Left ventricle myocardium inferior (tissue), 1 donor: ENCODE data around the gene VWA5B1. TPM values are rescaled to one million over a fixed set of nuclear protein-coding genes. Genes with fewer than 3 reads are reported as not detected.

Experiments
- DNase-seq: peaks from one replicate; pipeline ENCODE4 v3.0.0-alpha.2; 2020
- H3K27ac ChIP-seq: fragments of 200-600 bp; replicated peaks from 2 replicates; pipeline ENCODE4 v1.8.0; 2021
- H3K27me3 ChIP-seq: fragments of 200-600 bp; 2 replicates; pipeline ENCODE4 v1.8.0; 2021; ENCODE audit warnings: low read depth
- H3K36me3 ChIP-seq: fragments of 200-600 bp; 2 replicates; pipeline ENCODE4 v1.8.0; 2021
- H3K4me1 ChIP-seq: fragments of 200-600 bp; 2 replicates; pipeline ENCODE4 v1.8.0; 2021
- H3K4me3 ChIP-seq: fragments of 200-600 bp; 2 replicates; pipeline ENCODE4 v1.8.0; 2021; ENCODE audit warnings: mild to moderate bottlenecking, moderate library complexity
- H3K9me3 ChIP-seq: fragments of 200-600 bp; replicated peaks from 2 replicates; pipeline ENCODE4 v1.8.0; 2021
- intact Hi-C: fragments of 100-400 bp; cut with micrococcal nuclease; formaldehyde crosslinking; loops from one replicate; pipeline ENCODE4 v1.11.0; 2022
- total RNA-seq: library from RNA; stranded (reverse); fragmentation: NEBNext Ultra II Directional; extraction: Animal tissue kit (Norgen Biotek cat#: 25700); gene quantifications from one replicate; pipeline ENCODE4 v1.2.1, GENCODE V29; 2021
- TF ChIP-seq, protein P1 (sequence below): fragments of 200-600 bp; IDR thresholded peaks from 2 replicates; pipeline ENCODE4 v1.8.0; 2021; ENCODE audit warnings: antibody characterized with exemption, mild to moderate bottlenecking, borderline replicate concordance
- donor health status: DM: no; HTN: yes; CAD: no; lungs with severe emphysema.

The VWA5B1 gene
- total RNA-seq, 1 donor from 2014 or later, result 0.16 TPM

DNA sequence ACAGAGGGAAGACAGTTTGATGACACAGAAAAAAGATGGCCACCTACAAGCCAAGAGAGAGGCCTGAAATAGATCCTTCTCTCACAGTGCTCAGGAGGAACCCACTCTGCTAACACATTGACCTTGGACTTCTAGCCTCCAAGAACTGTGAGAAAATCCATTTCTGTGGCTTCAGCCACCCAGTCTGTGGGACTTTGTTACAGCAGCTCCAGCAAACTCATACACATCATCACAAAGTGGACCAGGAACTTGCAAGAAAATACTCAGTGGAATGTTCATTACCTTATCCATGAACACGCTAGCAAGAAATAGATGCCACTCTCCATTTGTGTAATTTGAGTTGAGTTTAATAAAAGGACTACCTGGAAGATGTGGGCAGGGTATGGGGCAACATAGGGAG is 38.1 kb upstream of the VWA5B1 start:
- TF ChIP-seq, protein P1, sequence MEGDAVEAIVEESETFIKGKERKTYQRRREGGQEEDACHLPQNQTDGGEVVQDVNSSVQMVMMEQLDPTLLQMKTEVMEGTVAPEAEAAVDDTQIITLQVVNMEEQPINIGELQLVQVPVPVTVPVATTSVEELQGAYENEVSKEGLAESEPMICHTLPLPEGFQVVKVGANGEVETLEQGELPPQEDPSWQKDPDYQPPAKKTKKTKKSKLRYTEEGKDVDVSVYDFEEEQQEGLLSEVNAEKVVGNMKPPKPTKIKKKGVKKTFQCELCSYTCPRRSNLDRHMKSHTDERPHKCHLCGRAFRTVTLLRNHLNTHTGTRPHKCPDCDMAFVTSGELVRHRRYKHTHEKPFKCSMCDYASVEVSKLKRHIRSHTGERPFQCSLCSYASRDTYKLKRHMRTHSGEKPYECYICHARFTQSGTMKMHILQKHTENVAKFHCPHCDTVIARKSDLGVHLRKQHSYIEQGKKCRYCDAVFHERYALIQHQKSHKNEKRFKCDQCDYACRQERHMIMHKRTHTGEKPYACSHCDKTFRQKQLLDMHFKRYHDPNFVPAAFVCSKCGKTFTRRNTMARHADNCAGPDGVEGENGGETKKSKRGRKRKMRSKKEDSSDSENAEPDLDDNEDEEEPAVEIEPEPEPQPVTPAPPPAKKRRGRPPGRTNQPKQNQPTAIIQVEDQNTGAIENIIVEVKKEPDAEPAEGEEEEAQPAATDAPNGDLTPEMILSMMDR, result no peak
- H3K36me3 ChIP-seq, result no peaks in the 10 kb centered on the region
- peaks cover 6% of the 10 kb centered on the region for H3K4me1 ChIP-seq
- no peak for DNase-seq
- intact Hi-C loops, result no loop called here
- H3K27me3 ChIP-seq, result peaks cover 16% of the 10 kb centered on the region
- no peaks in the 10 kb centered on the region for H3K9me3 ChIP-seq
- H3K27ac ChIP-seq, result no peak overlapping the region
- H3K4me3 ChIP-seq, result no peak overlapping the region

DNA sequence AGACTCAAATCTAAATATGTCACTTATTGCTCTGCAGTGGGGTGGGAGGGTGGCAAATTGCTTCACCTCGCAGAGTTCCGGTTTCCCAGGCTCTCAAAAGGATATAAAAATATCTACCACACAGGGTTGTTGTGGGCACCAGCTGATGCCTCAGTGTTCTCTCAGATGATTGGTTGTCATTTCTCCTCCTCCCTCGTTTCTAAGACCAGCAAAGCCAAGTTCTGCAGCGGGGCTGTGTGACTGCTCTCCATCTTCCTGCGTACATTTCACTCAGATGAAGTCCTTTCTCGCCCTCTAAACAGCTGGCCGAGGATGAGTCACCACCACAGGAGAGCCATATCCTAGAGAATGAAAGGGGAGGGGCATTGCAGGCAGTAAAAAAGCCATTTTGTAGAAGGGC is 35.0 kb upstream of the VWA5B1 start:
- Histone ChIP-seq H3K27me3 (peaks cover 26% of the 10 kb centered on the region), H3K9me3 (no peaks in the 10 kb centered on the region), H3K4me3 (no peak overlapping the region), H3K27ac (no peak overlapping the region), H3K4me1 (peaks cover 3% of the 10 kb centered on the region), H3K36me3 (no peaks in the 10 kb centered on the region)
- TF ChIP-seq, protein P1, result no peak
- no peak for DNase-seq
- intact Hi-C loops, result no loop called here

DNA sequence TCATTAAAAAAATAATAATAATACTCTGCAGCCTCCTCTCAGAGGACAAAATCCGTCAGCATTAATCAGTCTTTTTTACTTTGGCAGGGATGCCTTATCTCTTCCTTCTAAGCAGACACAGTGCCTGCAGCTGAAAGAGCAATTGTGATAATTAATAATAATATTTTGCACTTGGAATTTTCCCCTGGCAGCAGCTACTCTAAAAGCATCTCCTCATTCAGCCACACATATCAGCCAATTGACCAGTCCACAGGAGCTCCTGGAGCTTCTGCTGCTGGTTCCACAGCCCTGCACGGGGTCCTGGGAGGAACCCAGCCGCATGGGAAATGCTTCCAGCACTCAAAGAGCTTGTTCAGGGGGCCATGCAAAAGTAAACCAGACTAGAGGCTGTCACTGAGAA is 31.0 kb upstream of the VWA5B1 start:
- Histone ChIP-seq H3K27me3 (peaks cover 26% of the 10 kb centered on the region), H3K36me3 (no peaks in the 10 kb centered on the region), H3K4me1 (peaks cover under 1% of the 10 kb centered on the region), H3K4me3 (no peak overlapping the region), H3K9me3 (no peaks in the 10 kb centered on the region), H3K27ac (no peak overlapping the region)
- intact Hi-C loops, result no loop called here
- TF ChIP-seq, protein P1, result no peak
- no peak for DNase-seq

DNA sequence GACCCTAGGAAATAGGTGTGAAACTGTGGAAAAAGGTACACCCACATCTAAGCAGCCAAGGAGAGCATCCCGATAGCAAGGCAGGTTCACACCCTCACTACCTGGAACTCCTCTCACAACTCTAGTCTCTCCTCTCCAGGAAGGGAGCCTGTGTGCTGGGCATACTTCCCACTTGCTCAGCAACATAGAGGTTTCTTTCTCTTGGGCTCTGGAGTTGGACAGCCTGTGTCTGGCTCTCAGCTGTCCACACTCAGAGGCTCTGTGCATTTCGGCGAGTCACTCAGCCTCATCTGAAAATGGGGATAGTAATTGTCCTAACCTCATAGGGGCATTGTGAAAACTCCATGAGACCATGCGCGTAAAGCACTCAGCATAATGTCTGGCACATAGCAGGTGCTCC is 29.6 kb upstream of the VWA5B1 start:
- Histone ChIP-seq H3K9me3 (no peaks in the 10 kb centered on the region), H3K4me1 (peaks cover 14% of the 10 kb centered on the region), H3K27me3 (peaks cover 21% of the 10 kb centered on the region), H3K27ac (no peak overlapping the region), H3K36me3 (no peaks in the 10 kb centered on the region), H3K4me3 (no peak overlapping the region)
- intact Hi-C loops, result no loop called here
- TF ChIP-seq, protein P1, result no peak
- DNase-seq, result no peak

DNA sequence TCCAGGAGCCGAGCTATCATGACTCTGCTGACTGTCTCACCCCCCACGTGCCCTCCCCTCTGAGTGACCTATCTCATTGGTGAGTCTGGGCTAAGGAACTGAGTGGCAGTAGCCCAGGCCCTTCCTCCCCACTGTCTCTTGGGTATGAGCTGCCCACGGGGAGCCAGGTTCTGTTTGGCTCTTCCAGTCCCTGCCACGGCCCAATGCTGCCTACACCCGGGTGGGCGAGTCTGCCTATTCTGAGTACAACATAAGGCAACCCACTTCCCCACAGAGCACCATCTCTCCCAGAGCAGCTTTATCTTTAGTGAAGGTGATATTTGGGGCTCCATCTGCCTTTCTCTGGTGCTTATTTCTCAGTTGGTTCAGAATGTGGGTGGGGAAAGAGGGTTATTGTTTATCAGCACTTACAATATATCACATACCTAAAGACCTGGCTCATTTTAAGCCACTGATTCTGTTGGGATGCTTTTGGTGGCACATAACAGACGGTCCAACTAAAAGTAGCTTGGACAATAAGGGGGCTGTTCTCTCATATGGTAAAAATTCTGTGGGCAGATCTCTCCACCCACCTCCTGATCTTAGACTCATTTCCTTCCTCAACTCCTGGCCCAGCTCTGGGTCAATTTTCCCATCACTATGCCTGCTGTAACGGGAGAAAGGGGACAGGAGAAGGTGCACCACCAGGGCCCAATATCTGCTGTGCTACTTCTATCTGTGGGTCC is 27.7 kb upstream of the VWA5B1 start:
- TF ChIP-seq, protein P1, result no peak

More for the DNA sequence above, 27.7 kb upstream of the VWA5B1 start:
- Histone ChIP-seq H3K4me3 (no peak overlapping the region), H3K27ac (no peak overlapping the region), H3K4me1 (peaks cover 14% of the 10 kb centered on the region), H3K9me3 (no peaks in the 10 kb centered on the region), H3K27me3 (peaks cover 7% of the 10 kb centered on the region), H3K36me3 (no peaks in the 10 kb centered on the region)
- no peak for DNase-seq
- intact Hi-C loops, result no loop called here
